CD4-positive, alpha-beta T cell treated with Interleukin-15 for 4 hours (primary cell): Measurements from ENCODE around the gene GPR22.

ENCODE experiments used
- DNase-seq: peaks from one replicate; pipeline ENCODE4 v3.0.0-alpha.2; 2020; ENCODE audit warnings: low spot score

Gene GPR22

DNA sequence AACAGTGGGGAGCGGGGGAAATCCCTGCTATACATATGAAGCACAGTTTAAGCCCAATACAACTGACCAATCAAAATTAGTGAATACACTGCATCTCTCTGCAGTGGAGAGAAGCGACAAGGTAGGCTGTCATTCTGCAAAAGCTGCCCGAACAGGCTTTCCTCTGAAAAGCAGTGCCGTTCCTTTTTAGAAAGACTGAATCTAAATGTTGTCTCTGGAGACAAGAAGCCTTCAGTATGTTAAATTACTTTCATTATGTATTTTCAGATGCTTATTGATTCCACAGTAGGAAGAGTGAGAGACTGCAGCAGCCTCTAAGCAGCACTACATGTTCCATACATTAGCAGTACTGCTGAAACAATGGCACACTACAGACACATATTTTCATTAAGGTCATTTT lies at the start of gene GPR22:
Gene GPR22 (plus strand): TSS at position 129 of the 400 bp plus-strand sequence. CDS start 4,004 bp downstream, outside the sequence.
- no peak for DNase-seq

DNA sequence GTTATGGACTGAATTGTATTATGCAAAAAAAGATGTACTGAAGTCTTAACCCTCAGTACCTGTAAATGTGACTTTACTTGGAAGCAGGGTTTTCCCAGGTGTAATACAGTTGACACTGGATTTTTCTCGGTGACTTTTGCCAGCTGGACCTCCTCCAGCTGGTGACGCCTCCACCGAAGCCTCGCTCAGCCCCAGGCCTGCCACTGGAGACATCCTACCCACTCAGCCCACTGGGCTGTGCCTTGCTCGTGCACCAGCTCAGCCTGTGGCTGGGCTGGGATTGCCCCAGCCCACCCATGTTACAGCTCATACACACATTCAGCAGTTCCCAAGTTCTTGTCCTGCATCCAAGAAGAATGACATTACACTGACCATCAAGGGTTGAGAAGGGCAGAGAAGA lies 42.4 kb upstream of the GPR22 start:
- no peak for DNase-seq

DNA sequence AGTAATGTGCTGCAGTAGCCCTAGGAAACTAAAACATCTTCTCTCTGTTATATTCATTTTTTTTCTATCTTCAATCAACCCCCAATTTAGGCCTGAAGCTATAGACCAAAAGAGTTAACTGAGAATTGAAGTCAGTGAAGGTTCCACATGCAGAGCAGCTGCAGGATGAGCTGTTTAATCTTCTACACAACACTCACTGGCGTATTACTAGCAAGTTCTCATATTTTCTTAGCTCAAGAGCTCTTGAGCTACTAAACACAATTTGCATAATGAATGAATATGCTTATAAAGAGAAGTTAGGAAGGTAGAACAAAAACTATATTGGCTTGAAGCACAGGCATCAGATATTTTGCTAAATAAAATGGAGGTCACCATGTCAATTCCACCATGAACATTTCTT lies 41.2 kb upstream of the GPR22 start:
- no peak for DNase-seq

GRCh38 chr7:107430057-107430456 lies 39.8 kb upstream of the GPR22 start:
- DNase-seq: no peak

GRCh38 chr7:107432261-107432660 lies 37.6 kb upstream of the GPR22 start:
- no peak for DNase-seq

- no peak for DNase-seq
These were observed 34.1 kb upstream of the GPR22 start for GRCh38 chr7:107435749-107436148.

GRCh38 chr7:107439025-107439424 lies 30.8 kb upstream of the GPR22 start:
- no peak for DNase-seq

DNA sequence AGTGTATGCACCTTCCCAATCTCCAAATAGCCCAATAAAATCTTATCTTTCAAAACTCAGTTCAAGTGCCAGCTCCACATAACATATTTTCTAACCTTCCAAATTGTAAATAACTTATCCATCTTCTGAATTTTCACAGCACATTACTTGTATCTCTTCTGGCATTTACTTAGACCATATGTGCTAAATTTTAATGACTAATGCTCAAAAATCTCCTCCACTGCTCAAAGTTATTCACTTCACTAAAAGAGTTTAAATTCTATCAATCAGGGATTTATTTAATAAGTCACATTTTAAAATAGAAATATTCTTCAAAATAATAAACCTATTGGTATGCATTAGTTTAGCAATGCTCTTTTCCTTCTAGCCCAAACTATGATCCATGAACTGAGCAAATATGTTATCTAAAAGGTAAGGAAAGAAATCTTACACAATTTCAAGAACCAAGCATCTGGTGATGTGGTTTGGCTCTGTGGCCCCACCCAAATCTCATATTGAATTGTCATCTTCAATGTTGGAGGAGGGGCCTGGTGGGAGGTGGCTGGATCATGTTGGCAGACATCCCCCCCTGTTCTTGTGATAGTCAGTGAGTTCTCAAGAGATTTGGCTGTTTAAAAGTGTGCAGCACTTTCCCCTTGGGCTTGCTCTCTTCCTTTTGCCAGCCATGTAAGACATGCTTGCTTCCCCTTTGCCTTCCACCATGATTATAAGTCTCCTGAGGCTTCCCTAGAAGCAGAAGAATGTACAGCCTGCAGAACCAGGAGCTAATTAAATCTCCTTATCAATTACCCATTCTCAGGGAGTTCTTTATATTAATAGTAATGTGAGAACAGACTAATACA lies 28.1 kb upstream of the GPR22 start:
- DNase-seq: no peak

- DNase-seq: no peak
These were observed 27.2 kb upstream of the GPR22 start for GRCh38 chr7:107442678-107443077.

DNA sequence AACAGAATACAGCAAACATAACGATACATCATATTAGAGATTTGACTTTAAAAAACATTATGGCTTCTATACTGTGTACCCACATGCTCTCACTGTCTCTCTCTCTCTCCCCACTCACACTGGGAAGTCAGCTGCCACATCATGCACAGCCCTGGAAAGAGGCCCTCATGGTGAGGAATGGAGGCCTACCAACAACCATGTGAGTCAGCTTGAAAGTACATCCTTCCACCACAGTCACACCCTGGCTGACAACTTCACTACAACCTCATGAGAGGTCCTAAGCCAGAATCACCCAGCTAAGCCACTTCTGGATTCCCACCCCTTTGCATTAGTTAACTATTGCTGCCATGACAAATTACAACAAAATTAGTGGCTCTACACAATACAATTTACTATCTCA lies 23.3 kb upstream of the GPR22 start:
- no peak for DNase-seq

DNA sequence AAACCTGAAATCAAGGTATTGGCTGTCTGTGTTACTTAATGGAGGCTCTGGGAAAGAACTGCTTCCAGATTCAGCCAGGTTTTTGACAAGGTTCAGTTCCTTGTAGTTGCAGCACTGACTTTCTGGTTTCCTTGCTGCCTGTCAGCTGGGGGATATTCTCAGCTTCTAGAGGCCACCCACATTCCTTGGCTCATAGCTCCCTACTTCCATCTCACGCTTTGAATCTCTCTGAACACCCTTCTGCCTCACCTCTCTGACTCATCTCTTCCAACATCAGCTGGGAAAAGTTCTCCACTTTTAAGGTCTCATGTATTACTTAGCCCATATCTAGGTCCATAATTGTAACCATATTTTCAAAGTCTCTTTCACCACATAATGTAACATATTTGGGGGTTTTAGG lies 22.9 kb upstream of the GPR22 start:
- DNase-seq: no peak

DNA sequence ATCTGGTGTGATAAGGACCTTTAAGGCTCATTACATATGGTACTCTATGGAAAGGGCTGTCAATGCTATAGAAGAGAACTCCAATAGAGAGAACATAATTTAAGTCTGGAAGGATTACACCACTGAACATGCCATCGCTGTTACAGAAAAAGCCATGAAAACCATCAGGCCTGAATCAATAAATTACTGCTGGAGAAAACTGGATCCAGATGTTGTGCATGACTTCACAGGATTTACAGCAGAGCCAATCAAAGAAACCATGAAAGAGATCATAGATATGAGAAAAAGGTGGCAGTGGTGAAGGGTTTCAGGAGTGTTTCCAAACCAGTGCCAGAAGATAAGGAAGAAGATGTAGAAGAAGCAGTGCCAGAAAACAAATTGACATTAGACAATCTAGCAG lies 18.9 kb upstream of the GPR22 start:
- no peak for DNase-seq

DNA sequence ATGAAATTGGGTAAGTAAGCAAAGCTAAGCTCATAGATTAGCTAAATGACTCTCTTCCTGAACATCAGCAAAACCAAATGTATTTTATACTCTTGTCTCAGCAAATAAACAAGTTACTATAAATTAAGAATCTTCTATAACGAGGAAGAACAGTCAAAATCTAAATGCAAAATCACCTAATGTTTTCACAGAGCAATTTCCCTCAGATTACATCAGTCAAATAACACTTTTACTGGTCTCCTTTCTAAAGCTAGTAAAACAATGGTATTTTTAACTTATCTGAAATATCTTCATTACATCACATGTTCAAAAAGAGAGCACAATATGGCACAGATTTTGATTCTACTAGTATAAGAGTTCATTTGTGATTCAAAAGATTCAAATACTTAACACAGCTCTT lies 16.5 kb upstream of the GPR22 start:
- DNase-seq: no peak

- DNase-seq: no peak
These were observed 7.8 kb upstream of the GPR22 start for GRCh38 chr7:107461938-107462533.

DNA sequence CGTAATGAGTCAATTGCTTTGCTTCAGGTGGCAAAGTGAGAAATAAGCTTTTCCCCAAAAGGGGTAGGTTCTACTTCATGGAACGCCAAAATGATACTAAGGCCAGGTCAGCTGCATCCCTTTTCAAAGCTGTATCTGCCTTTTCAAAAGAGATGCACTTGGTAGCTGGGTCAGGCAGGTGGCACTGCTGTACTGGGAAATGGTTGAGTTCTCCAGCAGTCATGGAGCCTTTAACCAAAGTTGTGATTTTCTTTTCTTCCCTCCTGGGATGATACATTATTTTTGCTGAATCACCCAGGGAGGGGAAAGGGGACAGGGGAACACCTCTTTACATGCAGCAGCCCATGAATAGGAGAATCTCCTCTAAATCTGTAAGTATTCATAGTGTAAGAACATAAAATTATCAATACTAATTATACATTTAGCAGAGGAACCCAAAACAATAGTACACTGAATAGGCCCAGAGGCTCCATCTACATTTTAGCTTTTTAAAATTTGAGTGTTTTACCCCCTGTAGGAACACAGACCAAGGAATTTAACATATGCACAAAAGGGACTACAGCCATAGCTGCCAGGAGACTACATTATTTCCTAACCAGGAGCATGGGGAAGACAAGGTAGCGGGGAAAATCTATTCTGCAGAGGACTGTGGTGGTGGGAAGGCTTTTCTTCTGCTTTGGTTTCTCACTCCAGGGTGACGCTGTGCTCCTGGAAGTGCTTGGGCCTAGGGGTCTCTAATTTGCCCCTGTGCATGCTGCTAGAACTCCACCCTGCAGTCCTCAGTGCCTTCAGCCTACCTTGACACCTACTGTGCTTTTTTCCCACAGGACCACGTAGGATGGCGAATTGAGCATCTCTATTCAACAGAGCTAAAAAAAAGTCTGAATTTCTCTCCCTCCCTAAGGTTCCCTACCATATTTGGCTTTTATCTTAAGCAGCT lies 6.4 kb upstream of the GPR22 start:
- peak; percentile 47 for DNase-seq

- no peak for DNase-seq
These were observed 5.1 kb upstream of the GPR22 start for GRCh38 chr7:107464666-107465226.

DNA sequence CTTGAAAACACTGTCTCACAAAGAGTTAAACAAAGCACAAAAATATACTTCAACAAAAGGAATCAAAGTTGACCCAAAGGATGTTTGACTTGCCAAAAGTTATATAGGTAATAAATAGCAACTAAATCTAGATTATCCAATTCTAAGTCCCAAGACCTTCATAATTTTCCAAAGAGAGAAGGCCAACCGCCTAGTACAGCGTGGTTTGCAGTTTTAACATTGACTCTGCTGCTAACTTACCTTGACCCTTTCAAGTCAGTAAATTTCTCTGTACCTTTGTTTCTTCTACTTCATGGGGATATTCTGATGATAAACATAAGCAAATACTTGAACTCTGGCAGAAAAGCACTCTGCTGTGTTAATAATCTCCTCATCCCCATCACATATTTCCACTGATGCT lies 1.9 kb upstream of the GPR22 start:
- DNase-seq: no peak

GRCh38 chr7:107468824-107469223 lies 1.0 kb upstream of the GPR22 start:
- no peak for DNase-seq

GRCh38 chr7:107471292-107472070 lies 1.6 kb downstream of the GPR22 start:
- DNase-seq: no peak

DNA sequence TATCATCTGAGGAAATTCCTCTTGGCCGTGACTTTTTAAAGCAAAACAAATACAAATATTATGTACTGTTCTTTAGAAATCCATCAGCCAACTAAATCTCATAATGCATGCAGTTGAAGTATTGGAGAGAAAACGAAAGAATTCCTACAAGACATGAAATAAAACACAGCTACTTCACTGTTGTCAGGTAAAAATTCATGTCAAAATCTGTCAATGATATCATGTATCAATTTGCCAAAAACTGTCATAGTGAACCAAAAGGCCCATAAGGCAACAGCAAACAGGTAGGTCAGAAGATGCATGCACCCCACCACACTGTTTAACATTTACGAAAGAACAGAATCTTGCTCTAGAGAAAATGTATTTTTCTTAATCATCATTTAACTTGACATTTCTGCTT lies 2.3 kb downstream of the GPR22 start:
- DNase-seq: no peak

DNA sequence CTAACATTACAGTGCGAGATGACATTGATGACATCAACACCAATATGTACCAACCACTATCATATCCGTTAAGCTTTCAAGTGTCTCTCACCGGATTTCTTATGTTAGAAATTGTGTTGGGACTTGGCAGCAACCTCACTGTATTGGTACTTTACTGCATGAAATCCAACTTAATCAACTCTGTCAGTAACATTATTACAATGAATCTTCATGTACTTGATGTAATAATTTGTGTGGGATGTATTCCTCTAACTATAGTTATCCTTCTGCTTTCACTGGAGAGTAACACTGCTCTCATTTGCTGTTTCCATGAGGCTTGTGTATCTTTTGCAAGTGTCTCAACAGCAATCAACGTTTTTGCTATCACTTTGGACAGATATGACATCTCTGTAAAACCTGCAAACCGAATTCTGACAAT lies 4.3 kb downstream of the GPR22 start:
- no peak for DNase-seq

GRCh38 chr7:107479303-107479702 lies 9.4 kb downstream of the GPR22 start:
- no peak for DNase-seq
